BE2C (cell line): ENCODE data around the gene FKBP6.

ENCODE experiments used
- DNase-seq: peaks from one replicate; pipeline ENCODE4 v3.0.0-alpha.2; 2020
- H3K27me3 ChIP-seq: fragments of 250-450 bp; sonication (Bioruptor Pico); 2 replicates; pipeline ENCODE4 v1.5.1; 2020; ENCODE audit warnings: mild to moderate bottlenecking
- H3K36me3 ChIP-seq: fragments of 250-450 bp; sonication (Bioruptor Pico); 2 replicates; pipeline ENCODE4 v1.5.1; 2020; ENCODE audit warnings: mild to moderate bottlenecking
- H3K4me1 ChIP-seq: fragments of 250-450 bp; sonication (Bioruptor Pico); 2 replicates; pipeline ENCODE4 v1.5.1; 2020
- H3K4me3 ChIP-seq: 2 replicates; pipeline ENCODE4 v1.5.1; 2011; ENCODE audit warnings: low read depth, low read length
- H3K9me3 ChIP-seq: fragments of 250-450 bp; sonication (Bioruptor Pico); 2 replicates; pipeline ENCODE4 v1.5.1; 2020
- TF ChIP-seq, protein P1 (sequence below): IDR thresholded peaks from 2 replicates; pipeline ENCODE4 v1.5.1; 2012; ENCODE audit warnings: mild to moderate bottlenecking, low read depth, low read length

Gene FKBP6

DNA sequence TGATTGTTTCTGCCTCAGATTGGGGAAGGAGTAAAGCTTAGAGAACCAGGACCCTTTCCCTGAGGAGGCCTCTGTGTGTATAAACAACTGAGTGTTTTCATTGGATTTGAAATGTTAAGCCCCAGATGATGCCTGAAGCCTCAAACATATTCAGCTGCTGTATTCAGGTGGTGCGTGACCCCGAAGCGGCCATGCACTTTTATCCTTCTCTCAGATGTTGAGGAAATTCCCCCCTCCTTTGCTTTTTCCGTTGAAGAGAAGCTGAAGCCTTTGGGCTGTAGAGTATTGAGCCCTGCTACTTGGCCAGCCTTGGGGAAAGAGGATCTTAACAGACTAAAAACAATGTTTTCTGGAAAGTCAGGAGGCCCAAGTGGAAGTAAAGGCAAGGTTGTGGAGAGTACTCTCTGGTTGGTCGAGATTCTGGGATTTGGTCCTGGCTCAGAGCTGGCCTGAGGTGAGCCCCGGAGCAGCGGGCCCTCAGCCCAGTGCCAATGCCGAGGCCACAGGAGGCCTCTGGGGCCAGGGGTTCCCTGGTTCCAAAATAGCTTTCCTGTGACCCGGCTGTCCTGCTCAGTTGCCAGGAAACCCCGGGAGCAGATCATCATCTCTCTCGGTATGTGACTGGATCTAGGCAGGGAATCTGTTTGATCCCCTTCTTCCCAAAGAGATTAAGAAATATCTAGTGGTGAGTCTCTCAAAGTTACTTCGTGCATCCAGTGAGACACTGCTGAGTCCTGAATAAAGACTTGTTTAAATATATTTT is 22.5 kb downstream of the FKBP6 start:
- DNase-seq = no peak
- H3K27me3 ChIP-seq = no peaks in the 10 kb centered on the region

DNA sequence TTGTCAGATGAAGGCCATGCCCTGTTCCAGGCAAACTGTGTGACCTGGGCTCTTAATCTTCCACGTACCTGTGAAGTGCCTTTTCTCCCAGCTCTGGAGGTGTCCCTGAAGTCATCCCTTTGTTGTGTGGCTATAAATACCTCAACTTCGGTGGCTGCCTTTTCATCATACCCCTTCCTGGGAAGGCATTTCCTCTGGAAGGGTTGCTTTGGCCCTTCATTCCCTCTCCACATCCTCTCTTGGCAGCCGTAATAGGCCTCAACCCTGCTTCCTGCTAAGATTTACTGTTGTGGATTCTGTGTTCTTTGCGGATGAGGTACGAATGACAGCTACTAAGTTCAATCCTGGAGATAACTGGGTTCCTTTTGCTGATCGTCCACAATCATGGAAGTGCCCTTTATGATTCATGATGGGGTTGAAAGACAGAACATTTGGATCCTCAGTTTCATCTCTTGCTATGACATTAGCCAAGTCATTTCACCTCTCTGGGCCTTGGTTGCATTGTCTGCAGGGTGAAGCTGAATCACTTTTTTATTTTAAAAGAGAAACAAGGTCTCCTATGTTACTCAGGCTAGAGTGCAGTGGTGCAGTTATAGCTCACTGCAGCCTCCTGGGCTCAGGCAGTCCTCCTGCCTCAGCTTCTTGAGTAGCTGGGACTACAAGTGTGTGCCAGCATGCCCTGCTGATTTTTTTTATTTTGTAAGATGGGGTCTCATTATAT is 23.6 kb downstream of the FKBP6 start:
- Histone ChIP-seq H3K4me3 (no peak overlapping the region), H3K27me3 (no peaks in the 10 kb centered on the region), H3K36me3 (no peaks in the 10 kb centered on the region), H3K9me3 (no peaks in the 10 kb centered on the region), H3K4me1 (no peaks in the 10 kb centered on the region)
- TF ChIP-seq, protein P1, sequence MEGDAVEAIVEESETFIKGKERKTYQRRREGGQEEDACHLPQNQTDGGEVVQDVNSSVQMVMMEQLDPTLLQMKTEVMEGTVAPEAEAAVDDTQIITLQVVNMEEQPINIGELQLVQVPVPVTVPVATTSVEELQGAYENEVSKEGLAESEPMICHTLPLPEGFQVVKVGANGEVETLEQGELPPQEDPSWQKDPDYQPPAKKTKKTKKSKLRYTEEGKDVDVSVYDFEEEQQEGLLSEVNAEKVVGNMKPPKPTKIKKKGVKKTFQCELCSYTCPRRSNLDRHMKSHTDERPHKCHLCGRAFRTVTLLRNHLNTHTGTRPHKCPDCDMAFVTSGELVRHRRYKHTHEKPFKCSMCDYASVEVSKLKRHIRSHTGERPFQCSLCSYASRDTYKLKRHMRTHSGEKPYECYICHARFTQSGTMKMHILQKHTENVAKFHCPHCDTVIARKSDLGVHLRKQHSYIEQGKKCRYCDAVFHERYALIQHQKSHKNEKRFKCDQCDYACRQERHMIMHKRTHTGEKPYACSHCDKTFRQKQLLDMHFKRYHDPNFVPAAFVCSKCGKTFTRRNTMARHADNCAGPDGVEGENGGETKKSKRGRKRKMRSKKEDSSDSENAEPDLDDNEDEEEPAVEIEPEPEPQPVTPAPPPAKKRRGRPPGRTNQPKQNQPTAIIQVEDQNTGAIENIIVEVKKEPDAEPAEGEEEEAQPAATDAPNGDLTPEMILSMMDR = no peak
- DNase-seq = no peak

More for the DNA sequence above, 22.5 kb downstream of the FKBP6 start:
- no peak overlapping the region for H3K4me3 ChIP-seq
- TF ChIP-seq, protein P1 = no peak
- no peaks in the 10 kb centered on the region for H3K9me3 ChIP-seq
- no peaks in the 10 kb centered on the region for H3K36me3 ChIP-seq
- no peaks in the 10 kb centered on the region for H3K4me1 ChIP-seq

DNA sequence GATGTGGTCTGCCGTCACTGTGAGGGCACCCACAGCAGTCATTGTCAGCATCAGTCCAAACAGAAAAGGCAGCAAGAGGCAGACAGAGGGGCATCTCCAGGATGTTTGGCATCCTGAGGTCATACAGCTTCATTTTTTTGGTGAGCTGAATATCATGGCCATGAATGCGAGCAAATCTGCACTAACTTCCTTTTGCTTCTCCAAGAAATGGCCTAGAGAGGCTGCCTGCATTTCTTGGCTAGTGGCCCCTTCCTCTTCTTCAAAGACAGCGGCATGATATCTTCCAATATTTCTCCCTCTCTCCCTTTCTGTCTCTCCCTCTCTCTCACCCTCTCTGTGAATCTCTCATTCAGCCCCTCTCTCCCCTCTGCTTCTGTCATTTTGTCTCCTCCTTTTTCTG is 24.8 kb downstream of the FKBP6 start:
- DNase-seq = no peak
- H3K27me3 ChIP-seq = no peaks in the 10 kb centered on the region
- TF ChIP-seq, protein P1 = no peak
- H3K4me3 ChIP-seq = no peak overlapping the region
- H3K4me1 ChIP-seq = no peaks in the 10 kb centered on the region
- no peaks in the 10 kb centered on the region for H3K36me3 ChIP-seq
- H3K9me3 ChIP-seq = no peaks in the 10 kb centered on the region

DNA sequence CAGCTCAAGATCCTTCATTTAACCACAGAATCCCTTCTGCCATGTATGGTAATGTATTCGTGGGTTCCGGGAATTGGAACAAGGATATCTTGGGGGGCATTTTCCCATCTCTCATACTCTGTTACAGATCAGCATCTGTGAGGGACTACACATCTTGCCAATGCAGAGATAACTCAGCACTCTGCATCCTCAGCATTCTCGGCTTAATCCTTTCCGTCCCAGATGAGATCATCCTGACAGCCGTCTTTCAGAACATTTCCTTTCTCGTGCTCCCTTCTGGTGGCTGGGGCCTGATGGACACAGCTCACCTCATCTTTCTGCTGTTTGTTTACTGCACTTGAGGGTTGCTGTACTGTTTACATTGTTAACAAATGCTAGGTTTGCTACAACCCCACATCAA is 25.3 kb downstream of the FKBP6 start:
- TF ChIP-seq, protein P1 = no peak
- Histone ChIP-seq H3K4me3 (no peak overlapping the region), H3K9me3 (no peaks in the 10 kb centered on the region)

DNA sequence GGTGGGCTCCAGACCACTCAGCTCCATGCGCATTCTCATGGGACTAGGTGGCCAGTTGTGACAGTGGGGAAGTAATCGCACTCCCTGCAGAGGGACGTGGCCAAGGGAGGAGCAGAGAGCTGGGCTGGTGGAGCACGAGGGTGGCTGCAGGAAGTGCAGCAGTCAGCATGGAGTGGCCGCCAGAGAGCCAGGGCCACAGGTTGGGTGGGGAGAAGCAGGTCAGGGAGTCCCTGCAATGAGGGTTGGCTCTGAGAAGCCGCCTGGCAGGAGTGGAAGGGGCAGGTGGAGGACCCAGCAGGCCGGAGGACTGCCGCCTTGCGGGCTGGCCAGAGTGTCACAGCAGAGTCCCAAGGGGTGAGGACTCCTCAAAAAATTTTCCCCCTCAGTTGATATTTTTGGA is 26.2 kb downstream of the FKBP6 start:
- TF ChIP-seq, protein P1 = no peak
- no peak for DNase-seq
- H3K27me3 ChIP-seq = no peaks in the 10 kb centered on the region
- no peak overlapping the region for H3K4me3 ChIP-seq
- H3K4me1 ChIP-seq = no peaks in the 10 kb centered on the region
- H3K36me3 ChIP-seq = no peaks in the 10 kb centered on the region
- no peaks in the 10 kb centered on the region for H3K9me3 ChIP-seq

More for the DNA sequence above, 25.3 kb downstream of the FKBP6 start:
- H3K36me3 ChIP-seq = no peaks in the 10 kb centered on the region
- no peaks in the 10 kb centered on the region for H3K4me1 ChIP-seq
- no peak for DNase-seq
- H3K27me3 ChIP-seq = no peaks in the 10 kb centered on the region

DNA sequence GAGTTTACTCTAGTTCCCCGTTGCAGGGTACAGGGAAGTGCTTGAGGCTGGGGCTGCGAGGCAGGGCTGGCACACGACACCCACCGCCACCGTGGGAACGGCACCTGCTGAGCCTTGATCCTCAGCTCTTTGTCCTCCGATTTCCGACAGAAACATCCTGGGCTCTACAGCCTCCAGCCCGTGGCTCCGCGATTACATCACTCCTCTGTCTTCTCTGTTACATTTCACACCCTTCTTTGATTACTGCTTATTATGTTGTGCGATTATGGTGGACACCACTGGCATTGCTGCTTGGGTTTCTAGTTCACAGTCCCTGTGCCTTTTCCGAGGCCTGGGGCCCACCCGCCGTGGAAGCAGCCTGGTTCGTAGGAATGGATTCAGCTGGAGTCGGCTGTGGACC is 26.9 kb downstream of the FKBP6 start:
- Histone ChIP-seq H3K9me3 (no peaks in the 10 kb centered on the region), H3K27me3 (no peaks in the 10 kb centered on the region), H3K36me3 (no peaks in the 10 kb centered on the region), H3K4me3 (no peak overlapping the region), H3K4me1 (no peaks in the 10 kb centered on the region)
- no peak for DNase-seq
- TF ChIP-seq, protein P1 = no peak
